ENCODE measurements around the gene SLC27A5. TPM values are rescaled to one million over a fixed set of nuclear protein-coding genes. Genes with fewer than 3 reads are reported as not detected.
A peak's percentile ranks its signal among the peaks of the same experiment; 100 is the strongest.
"Not testable (repeated sequence)": the region's sequence is repeated elsewhere in the genome, so short reads cannot be mapped to it uniquely, and the experiment has no call there.

SLC27A5 gene
- total RNA-seq, 4 donors from 2014 or later: 1.8 to 10.2 (median 6.7) TPM

DNA sequence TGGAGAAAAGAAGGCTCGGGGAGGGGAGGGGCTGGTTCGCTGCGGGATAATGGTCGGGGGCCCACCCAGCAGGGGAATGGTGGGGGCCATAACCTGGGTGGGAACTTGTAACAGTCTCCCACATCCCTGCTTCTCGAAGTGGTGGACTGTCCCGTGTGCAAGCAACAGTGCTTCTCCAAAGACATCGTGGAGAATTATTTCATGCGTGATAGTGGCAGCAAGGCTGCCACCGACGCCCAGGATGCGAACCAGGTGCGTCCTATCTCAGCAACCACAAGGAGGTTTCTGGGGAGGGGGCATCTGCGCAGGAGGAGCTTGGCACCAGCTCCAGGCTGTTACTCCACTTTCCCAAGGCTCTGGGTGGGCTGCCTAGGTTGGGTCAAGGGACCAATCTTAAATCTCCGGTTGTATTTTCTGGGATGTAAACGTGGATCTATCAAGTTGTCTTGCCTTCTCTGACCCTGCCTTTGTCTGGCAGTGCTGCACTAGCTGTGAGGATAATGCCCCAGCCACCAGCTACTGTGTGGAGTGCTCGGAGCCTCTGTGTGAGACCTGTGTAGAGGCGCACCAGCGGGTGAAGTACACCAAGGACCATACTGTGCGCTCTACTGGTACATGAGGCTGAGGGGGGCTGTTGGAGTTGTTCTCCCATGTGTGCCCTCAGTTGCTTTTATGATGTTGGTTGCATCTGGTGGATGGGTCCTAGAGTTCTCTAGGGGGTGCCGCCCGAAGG is 33.7 kb upstream of the SLC27A5 start:
- H3K4me3 ChIP-seq: peak overlapping the region; percentile 60 to 79
- no peaks in the 10 kb centered on the region for H3K36me3 ChIP-seq
- H3K27me3 ChIP-seq: no peaks in the 10 kb centered on the region
- no peak for DNase-seq
- no peak for TF ChIP-seq POLR2A (IDR thresholded peaks at IDR 0.05)
- TF ChIP-seq, protein P1, sequence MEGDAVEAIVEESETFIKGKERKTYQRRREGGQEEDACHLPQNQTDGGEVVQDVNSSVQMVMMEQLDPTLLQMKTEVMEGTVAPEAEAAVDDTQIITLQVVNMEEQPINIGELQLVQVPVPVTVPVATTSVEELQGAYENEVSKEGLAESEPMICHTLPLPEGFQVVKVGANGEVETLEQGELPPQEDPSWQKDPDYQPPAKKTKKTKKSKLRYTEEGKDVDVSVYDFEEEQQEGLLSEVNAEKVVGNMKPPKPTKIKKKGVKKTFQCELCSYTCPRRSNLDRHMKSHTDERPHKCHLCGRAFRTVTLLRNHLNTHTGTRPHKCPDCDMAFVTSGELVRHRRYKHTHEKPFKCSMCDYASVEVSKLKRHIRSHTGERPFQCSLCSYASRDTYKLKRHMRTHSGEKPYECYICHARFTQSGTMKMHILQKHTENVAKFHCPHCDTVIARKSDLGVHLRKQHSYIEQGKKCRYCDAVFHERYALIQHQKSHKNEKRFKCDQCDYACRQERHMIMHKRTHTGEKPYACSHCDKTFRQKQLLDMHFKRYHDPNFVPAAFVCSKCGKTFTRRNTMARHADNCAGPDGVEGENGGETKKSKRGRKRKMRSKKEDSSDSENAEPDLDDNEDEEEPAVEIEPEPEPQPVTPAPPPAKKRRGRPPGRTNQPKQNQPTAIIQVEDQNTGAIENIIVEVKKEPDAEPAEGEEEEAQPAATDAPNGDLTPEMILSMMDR (IDR thresholded peaks at IDR 0.05): no peak
- intact Hi-C loops (cut with DNase I; ENCODE audit: low total_unique reads): no loop called here
- H3K9me3 ChIP-seq: no peaks in the 10 kb centered on the region
- H3K27ac ChIP-seq: peak overlapping the region; percentile 96 to 97
- H3K4me1 ChIP-seq: peaks cover 10 to 22% of the 10 kb centered on the region in 2 donors

DNA sequence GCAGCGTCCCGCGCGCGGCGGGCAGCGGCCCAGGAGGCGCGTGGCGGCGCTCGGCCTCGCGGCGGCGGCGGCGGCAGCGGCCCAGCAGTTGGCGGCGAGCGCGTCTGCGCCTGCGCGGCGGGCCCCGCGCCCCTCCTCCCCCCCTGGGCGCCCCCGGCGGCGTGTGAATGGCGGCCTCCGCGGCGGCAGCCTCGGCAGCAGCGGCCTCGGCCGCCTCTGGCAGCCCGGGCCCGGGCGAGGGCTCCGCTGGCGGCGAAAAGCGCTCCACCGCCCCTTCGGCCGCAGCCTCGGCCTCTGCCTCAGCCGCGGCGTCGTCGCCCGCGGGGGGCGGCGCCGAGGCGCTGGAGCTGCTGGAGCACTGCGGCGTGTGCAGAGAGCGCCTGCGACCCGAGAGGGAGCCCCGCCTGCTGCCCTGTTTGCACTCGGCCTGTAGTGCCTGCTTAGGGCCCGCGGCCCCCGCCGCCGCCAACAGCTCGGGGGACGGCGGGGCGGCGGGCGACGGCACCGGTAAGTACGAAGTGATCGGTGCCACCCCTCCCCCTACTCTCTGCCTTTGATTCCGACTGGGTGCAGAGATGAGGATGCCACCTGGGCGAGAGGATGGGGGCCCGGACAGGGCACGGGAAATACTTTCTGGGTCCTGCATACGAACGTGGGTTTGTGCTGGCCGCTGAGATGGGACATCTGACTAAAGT is 32.9 kb upstream of the SLC27A5 start:
- H3K9me3 ChIP-seq: no peaks in the 10 kb centered on the region
- peaks cover 10 to 22% of the 10 kb centered on the region in 2 donors for H3K4me1 ChIP-seq
- no peaks in the 10 kb centered on the region for H3K36me3 ChIP-seq
- TF ChIP-seq, protein P1 (IDR thresholded peaks at IDR 0.05): peak in 1 of 4 experiments; percentile 28
- no peak for TF ChIP-seq POLR2A (IDR thresholded peaks at IDR 0.05)
- H3K27me3 ChIP-seq: no peaks in the 10 kb centered on the region
- peak overlapping the region; percentile 60 to 79 for H3K4me3 ChIP-seq
- intact Hi-C loops (cut with DNase I; ENCODE audit: low total_unique reads): no loop called here
- peak overlapping the region; percentile 96 to 97 for H3K27ac ChIP-seq
- peak in 1 of 2 donors; percentile 36 for DNase-seq

DNA sequence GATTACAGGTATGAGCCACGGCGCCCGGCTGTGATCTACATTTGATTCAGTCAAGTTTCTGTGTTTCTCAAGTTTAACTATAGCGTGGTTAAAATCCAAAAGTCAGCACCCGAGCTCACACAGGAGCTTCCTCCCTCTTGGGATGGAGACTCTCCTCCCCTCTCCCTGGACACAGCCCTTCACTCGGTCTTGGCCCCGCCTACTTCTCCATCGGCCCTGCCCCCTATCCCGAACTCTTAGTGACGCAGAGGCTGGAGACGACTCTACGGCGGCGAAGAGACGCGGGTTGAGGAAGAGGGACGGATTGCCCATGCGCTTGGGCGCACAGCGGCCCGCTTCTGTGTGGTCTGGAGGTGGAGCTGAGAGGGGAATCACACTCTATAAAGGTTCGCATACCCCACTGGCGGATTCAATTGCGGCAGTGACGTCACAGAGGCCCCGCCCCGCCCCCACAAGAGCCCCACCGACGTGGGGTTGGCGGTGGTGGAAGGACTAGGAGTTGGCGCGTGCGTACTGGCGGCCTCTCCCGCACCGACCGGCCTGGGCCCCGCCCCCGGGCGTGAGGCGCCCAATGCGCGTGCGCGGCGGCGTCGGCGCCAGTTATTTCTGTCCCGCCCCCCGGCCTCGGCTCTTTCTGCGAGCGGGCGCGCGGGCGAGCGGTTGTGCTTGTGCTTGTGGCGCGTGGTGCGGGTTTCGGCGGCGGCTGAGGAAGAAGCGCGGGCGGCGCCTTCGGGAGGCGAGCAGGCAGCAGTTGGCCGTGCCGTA is 32.2 kb upstream of the SLC27A5 start, which contains the start of gene TRIM28:
TRIM28 (plus strand) TSS at position 239 of the 765 bp plus-strand sequence. CDS start 694 bp downstream, outside the sequence.
- Histone ChIP-seq H3K27me3 (no peaks in the 10 kb centered on the region), H3K9me3 (no peaks in the 10 kb centered on the region), H3K36me3 (no peaks in the 10 kb centered on the region), H3K27ac (peak within 1 kb of the TSS; percentile 96 to 97), H3K4me3 (peak within 1 kb of the TSS; percentile 60 to 79), H3K4me1 (peaks cover 10 to 22% of the 10 kb centered on the region in 2 donors)
- intact Hi-C loops (cut with DNase I; ENCODE audit: low total_unique reads): no loop called here
- peak; percentile 98 to 99 for TF ChIP-seq POLR2A (IDR thresholded peaks at IDR 0.05)
- TF ChIP-seq, protein P1 (IDR thresholded peaks at IDR 0.05): peak in 2 of 4 experiments; percentile 1 to 56
- peak; percentile 98 to 100 for DNase-seq

DNA sequence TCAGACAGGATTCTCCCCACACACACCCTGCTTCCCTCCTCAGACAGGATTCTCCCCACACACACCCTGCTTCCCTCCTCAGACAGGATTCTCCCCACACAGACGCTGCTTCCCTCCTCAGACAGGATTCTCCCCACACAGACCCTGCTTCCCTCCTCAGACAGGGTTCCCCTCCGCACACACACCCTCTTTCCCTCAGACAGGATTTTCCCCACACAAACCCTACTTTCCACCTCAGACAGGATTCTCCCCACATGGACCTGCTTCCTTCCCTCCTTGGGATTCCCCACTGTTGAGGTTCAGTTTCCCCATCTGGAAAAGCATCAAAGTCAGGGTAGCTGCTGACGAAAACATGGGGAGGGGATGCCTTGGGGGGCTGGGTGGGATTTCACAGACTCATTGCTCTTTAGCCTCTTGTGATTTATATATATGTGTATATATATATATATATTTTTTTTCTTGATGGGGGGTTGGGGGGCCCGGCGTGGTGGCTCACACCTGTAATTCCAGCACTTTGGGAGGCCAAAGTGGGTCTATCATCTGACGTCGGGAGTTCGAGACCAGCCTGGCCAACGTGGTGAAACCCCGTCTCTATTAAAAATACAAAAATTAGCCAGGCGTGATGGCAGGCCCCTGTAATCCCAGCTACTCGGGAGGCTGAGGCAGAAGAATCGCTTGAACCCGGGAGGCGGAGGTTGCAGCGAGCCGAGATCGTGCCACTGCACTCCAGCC is 31.0 kb upstream of the SLC27A5 start:
- peaks cover 10 to 25% of the 10 kb centered on the region in 2 donors for H3K4me1 ChIP-seq
- DNase-seq; H3K9me3 ChIP-seq; H3K27me3 ChIP-seq; intact Hi-C loops (cut with DNase I; ENCODE audit: low total_unique reads); H3K36me3 ChIP-seq: not testable (repeated sequence)
- peak overlapping the region; percentile 96 to 97 for H3K27ac ChIP-seq
- peak overlapping the region in 1 of 2 donors; percentile 79 for H3K4me3 ChIP-seq

DNA sequence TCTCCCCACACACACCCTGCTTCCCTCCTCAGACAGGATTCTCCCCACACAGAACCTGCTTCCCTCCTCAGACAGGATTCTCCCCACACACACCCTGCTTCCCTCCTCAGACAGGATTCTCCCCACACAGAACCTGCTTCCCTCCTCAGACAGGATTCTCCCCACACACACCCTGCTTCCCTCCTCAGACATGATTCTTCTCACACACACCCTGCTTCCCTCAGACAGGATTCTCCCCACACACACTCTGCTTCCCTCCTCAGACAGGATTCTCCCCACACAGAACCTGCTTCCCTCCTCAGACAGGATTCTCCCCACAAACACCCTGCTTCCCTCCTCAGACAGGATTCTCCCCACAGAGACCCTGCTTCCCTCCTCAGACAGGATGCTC is 27.4 kb upstream of the SLC27A5 start:
- H3K9me3 ChIP-seq; H3K27me3 ChIP-seq; H3K4me1 ChIP-seq; H3K27ac ChIP-seq; DNase-seq; intact Hi-C loops (cut with DNase I; ENCODE audit: low total_unique reads); H3K36me3 ChIP-seq; H3K4me3 ChIP-seq: not testable (repeated sequence)

All from uterus (tissue), 4 donors.